ENCODE data around the gene COX14. TPM values are rescaled to one million over a fixed set of nuclear protein-coding genes. Genes with fewer than 3 reads are reported as not detected.

COX14 gene
- total RNA-seq, 1 donor from 2014 or later: 37.9 TPM

DNA sequence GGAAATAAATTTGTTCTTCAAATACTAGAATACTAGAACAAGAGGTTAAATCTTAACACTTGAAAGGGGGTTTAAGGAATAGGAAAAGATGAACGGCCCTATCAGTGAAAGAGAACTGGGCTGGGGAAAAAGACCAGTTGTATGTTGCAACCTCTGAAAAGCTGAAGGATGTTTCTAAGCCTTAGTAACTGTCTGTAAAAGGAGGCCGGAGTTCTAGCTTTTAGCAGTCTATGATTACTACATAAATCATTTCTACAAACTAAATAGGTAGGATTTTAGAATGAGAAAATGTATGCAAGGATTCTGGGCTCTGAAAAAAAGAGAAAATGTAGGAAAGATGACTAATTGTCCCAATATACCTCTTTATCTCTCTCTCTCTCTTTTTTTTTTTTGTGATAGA, 50.2 kb downstream of the COX14 start:
- ATAC-seq: no peak

DNA sequence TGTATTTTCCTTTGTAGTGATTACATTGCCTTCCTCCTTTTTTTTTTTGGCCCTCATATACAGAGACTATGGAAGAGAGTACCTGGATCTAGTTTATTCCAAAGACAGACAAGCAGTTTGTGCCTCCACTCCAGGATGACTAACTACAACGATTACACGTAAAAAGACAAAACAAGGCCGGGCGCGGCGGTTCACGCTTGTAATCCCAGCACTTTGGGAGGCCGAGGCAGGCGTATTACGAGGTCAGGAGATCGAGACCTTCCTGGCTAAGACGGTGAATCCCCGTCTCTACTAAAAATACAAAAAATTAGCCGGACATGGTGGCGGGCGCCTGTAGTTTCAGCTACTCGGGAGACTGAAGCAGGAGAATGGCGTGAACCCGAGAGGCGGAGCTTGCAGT, 52.9 kb downstream of the COX14 start:
- ATAC-seq: no peak

DNA sequence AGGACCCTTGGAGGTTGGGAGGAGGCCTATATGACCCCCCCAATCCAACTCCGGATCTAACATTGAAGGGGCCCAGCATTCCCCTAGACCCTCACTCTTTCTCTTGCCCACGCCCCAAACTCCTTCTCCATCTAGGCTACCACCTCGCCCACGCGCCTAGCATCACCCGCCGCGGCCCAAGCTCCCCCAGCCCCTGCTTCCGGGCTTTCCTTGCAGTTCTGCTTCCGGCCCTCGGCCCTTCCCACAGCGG, 54.7 kb downstream of the COX14 start:
- peak; percentile 0 for ATAC-seq

DNA sequence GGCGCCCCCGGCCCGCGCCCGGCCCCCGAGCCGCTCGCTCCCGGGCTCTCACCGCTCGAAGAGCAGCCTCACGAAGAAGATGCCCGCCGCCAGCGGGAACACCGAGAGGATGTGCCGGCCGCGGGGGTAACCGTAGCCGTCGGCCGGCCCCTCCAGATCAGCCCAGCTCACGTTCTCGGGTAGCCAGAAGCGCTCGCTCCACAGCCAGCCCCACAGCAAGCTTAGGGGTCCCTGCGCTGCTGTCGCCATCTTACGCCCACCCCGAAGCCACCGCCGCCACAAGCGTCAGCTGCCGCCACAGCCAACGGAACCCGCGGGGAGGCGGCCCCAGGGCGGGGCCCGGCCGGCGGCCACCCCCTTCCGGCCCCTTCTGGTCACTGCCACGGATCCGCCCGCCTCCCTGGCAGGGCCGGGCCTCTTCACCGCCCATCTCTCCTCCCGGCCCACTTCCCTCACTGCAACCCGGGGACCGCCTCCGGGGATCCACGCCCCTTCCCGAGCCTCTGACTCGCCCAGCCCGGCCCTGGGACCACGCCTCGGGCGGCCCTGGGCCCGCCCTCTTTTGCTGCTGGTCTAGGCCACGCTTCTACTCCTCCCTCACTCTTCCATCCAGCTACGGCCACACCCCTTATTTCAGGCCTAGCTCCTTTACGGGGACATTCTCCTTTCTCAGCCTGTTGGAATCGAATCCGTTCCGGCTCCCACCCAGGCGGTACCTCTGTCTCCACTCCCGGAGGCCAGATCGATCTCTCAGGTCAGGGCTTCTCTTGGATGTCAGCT, 55.2 kb downstream of the COX14 start, which contains the start of gene CERS5:
Gene CERS5, minus strand, starts transcription at position 321 of the 780 bp plus-strand sequence. Its CDS starts 72 bp downstream, at position 249.
- peak; percentile 100 for ATAC-seq

Other genes with a start within 250 kb of the COX14 start
- 0.04 TPM for gene FAIM2, start 208.3 kb upstream of the COX14 start, total RNA-seq
- not detected for gene AQP2, start 161.5 kb upstream of the COX14 start, total RNA-seq
- 1.3 TPM for gene AQP5, start 150.4 kb upstream of the COX14 start, total RNA-seq
- not detected for gene AQP6, start 139.3 kb upstream of the COX14 start, total RNA-seq
- gene RACGAP1, start 86.7 kb upstream of the COX14 start, total RNA-seq: 47.6 TPM
- 2.1 TPM for gene ASIC1, start 54.6 kb upstream of the COX14 start, total RNA-seq
- 28.8 TPM for gene SMARCD1, start 26.9 kb upstream of the COX14 start, total RNA-seq
- gene GPD1, start 8.2 kb upstream of the COX14 start, total RNA-seq: 0.56 TPM
- gene CERS5, start 55.1 kb downstream of the COX14 start, total RNA-seq: 21.9 TPM
- 53.9 TPM for gene LIMA1, start 171.3 kb downstream of the COX14 start, total RNA-seq

All from esophagus mucosa (tissue), 1 donor.